Panc1 (cell line): ENCODE data around the gene KCNB1. TPM values are rescaled to one million over a fixed set of nuclear protein-coding genes. Genes with fewer than 3 reads are reported as not detected.

ENCODE experiments used
- ATAC-seq: fragments of 200-7000 bp; cut with Tn5 transposase; 2 replicates; pipeline ENCODE4 v1.9.1; 2020; ENCODE audit warnings: mild to moderate bottlenecking, moderate library complexity
- BruUV-seq: library from RNA; stranded (reverse); fragments of 400-500 nt; replicated peaks from 2 replicates; lab custom pipeline; 2021; lab: Mats Ljungman, UMichigan
- CTCF ChIA-PET: fragments of 300-600 bp; sonication (Branson Sonifier 250); formaldehyde crosslinking; loops from one replicate; lab custom pipeline; 2022; ENCODE audit warnings: antibody characterized with exemption; lab: Charles Lee
- POLR2A ChIA-PET: fragments of 300-600 bp; sonication (Branson Sonifier 250); formaldehyde crosslinking; loops from one replicate; lab custom pipeline; 2022; ENCODE audit warnings: antibody characterized with exemption; lab: Charles Lee
- DNase-seq: peaks from one replicate; pipeline ENCODE4 v3.0.0-alpha.2; 2010; ENCODE audit warnings: low read depth, low spot score
- H3K27ac ChIP-seq: 2 replicates; pipeline ENCODE4 v1.5.1; 2011; ENCODE audit warnings: mild to moderate bottlenecking, low read length, inconsistent platforms
- H3K27me3 ChIP-seq: fragments of 200-500 bp; sonication (Bioruptor generic); 2 replicates; pipeline ENCODE4 v1.6.0; 2014; ENCODE audit warnings: low read length, inconsistent platforms; ENCODE audit not compliant: control insufficient read depth, insufficient read depth
- H3K36me3 ChIP-seq: fragments of 200-500 bp; sonication (Bioruptor generic); 2 replicates; pipeline ENCODE4 v1.5.1; 2014; ENCODE audit warnings: inconsistent platforms, mild to moderate bottlenecking, low read length, moderate library complexity; ENCODE audit not compliant: control insufficient read depth, insufficient read depth
- H3K4me1 ChIP-seq: 2 replicates; pipeline ENCODE4 v1.5.1; 2011; ENCODE audit warnings: inconsistent platforms, mild to moderate bottlenecking, low read length, moderate library complexity; ENCODE audit not compliant: control insufficient read depth, insufficient read depth
- H3K4me3 ChIP-seq, 2 experiments: 2 replicates each; pipeline ENCODE4 v1.5.1; 2011 to 2012; ENCODE audit warnings: low read depth in 2 of 2, low read length in 2 of 2, mild to moderate bottlenecking in 2 of 2, inconsistent platforms in 1 of 2, moderate library complexity in 1 of 2
- H3K9me3 ChIP-seq: fragments of 200-500 bp; sonication (Bioruptor generic); 2 replicates; pipeline ENCODE4 v1.5.1; 2014; ENCODE audit warnings: low read depth, mild to moderate bottlenecking, inconsistent platforms, low read length, moderate library complexity; ENCODE audit not compliant: control insufficient read depth, insufficient read depth
- POLR2AphosphoS5 ChIP-seq: IDR thresholded peaks from 2 replicates; pipeline ENCODE4 v1.6.1; 2012; ENCODE audit warnings: mild to moderate bottlenecking, low read depth, low read length, moderate library complexity
- SIN3A ChIP-seq: IDR thresholded peaks from 2 replicates; pipeline ENCODE4 v1.6.1; 2012; ENCODE audit warnings: low read depth, mild to moderate bottlenecking, low read length, moderate library complexity, borderline replicate concordance; ENCODE audit not compliant: insufficient read depth
- in situ Hi-C: cut with HindIII; loops from 2 replicates; pipeline ENCODE4 v1.10.0; 2016; ENCODE audit warnings: low sequenced_read_pairs, low pct_unique_long_range_greater_than_20kb
- intact Hi-C: fragments of 100-400 bp; cut with micrococcal nuclease; formaldehyde crosslinking; loops from one replicate; pipeline ENCODE4 v1.10.0; 2022; ENCODE audit not compliant: unreplicated experiment
- total RNA-seq: library from RNA; stranded (reverse); gene quantifications from one replicate; pipeline ENCODE4 v1.2.1, GENCODE V29; 2021; ENCODE audit not compliant: unreplicated experiment
- TF ChIP-seq, protein P1 (sequence below): fragments of 450-650 bp; IDR thresholded peaks from 2 replicates; pipeline ENCODE4 v1.5.1; 2017; ENCODE audit warnings: mild to moderate bottlenecking
- TF ChIP-seq, protein P2 (sequence below), 2 experiments: IDR thresholded peaks; 2 replicates each; pipeline ENCODE4 v1.6.1; 2011 to 2012; ENCODE audit warnings: low read depth in 2 of 2, control low read depth in 1 of 2, low read length in 1 of 2, mild to moderate bottlenecking in 1 of 2, moderate library complexity in 1 of 2; ENCODE audit not compliant: insufficient read depth in 1 of 2

KCNB1 gene
- total RNA-seq, 1 experiment from 2014 or later: 11.1 TPM

GRCh38 chr20:49323622-49324238, 158.7 kb downstream of the KCNB1 start:
- ChIA-PET CTCF (no interaction called here), POLR2A (no interaction called here)
- Histone ChIP-seq H3K27ac (no peak overlapping the region), H3K4me1 (no peaks in the 10 kb centered on the region), H3K4me3 (no peak overlapping the region), H3K27me3 (peaks cover 11% of the 10 kb centered on the region), H3K36me3 (no peaks in the 10 kb centered on the region), H3K9me3 (no peaks in the 10 kb centered on the region)
- ATAC-seq (peak; percentile 56), DNase-seq (no peak)
- TF ChIP-seq, protein P1, sequence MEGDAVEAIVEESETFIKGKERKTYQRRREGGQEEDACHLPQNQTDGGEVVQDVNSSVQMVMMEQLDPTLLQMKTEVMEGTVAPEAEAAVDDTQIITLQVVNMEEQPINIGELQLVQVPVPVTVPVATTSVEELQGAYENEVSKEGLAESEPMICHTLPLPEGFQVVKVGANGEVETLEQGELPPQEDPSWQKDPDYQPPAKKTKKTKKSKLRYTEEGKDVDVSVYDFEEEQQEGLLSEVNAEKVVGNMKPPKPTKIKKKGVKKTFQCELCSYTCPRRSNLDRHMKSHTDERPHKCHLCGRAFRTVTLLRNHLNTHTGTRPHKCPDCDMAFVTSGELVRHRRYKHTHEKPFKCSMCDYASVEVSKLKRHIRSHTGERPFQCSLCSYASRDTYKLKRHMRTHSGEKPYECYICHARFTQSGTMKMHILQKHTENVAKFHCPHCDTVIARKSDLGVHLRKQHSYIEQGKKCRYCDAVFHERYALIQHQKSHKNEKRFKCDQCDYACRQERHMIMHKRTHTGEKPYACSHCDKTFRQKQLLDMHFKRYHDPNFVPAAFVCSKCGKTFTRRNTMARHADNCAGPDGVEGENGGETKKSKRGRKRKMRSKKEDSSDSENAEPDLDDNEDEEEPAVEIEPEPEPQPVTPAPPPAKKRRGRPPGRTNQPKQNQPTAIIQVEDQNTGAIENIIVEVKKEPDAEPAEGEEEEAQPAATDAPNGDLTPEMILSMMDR: peak; percentile 47
- TF ChIP-seq, protein P2, sequence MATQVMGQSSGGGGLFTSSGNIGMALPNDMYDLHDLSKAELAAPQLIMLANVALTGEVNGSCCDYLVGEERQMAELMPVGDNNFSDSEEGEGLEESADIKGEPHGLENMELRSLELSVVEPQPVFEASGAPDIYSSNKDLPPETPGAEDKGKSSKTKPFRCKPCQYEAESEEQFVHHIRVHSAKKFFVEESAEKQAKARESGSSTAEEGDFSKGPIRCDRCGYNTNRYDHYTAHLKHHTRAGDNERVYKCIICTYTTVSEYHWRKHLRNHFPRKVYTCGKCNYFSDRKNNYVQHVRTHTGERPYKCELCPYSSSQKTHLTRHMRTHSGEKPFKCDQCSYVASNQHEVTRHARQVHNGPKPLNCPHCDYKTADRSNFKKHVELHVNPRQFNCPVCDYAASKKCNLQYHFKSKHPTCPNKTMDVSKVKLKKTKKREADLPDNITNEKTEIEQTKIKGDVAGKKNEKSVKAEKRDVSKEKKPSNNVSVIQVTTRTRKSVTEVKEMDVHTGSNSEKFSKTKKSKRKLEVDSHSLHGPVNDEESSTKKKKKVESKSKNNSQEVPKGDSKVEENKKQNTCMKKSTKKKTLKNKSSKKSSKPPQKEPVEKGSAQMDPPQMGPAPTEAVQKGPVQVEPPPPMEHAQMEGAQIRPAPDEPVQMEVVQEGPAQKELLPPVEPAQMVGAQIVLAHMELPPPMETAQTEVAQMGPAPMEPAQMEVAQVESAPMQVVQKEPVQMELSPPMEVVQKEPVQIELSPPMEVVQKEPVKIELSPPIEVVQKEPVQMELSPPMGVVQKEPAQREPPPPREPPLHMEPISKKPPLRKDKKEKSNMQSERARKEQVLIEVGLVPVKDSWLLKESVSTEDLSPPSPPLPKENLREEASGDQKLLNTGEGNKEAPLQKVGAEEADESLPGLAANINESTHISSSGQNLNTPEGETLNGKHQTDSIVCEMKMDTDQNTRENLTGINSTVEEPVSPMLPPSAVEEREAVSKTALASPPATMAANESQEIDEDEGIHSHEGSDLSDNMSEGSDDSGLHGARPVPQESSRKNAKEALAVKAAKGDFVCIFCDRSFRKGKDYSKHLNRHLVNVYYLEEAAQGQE (IDR thresholded peaks at IDR 0.05; ENCODE audit: insufficient read depth in 1 of 2, low read depth in 2 of 2, low read length in 1 of 2): no peak
- no peak for TF ChIP-seq POLR2AphosphoS5
- no TSS peak for BruUV-seq
- in situ Hi-C loops: no loop called here
- intact Hi-C loops: no loop called here

DNA sequence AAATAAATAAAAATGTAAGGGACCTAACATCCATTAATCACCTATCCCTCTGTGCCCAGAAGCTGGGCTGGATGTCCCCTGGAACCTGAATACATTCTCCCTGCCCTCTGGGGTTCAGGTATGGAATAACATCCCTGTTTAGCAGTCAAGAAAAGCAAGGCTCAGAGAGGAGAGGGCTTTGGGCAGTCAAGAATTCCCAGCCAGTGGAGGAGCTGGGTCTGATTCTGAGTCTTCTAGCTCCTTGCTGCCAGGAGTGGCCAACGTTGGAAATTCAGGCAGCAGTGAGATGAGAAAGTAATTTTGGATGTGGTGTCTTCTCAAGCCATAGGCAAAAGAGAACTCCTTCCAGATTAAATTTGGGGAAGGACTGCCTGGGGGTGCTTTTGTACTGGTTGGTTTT, 162.0 kb downstream of the KCNB1 start:
- in situ Hi-C loops: no loop called here
- ChIA-PET CTCF (interaction anchor here (0.6 to 1.3 kb wide), 4 partner anchors 9 to 74 kb away, joined by 3 to 8 read pairs (median 4); no protein-coding TSS in a partner anchor), POLR2A (interaction anchor here (0.6 kb wide), 3 partner anchors 31 to 203 kb away, joined by 3 to 8 read pairs (median 4); no protein-coding TSS in a partner anchor)
- Histone ChIP-seq H3K4me1 (no peaks in the 10 kb centered on the region), H3K4me3 (no peak overlapping the region), H3K9me3 (no peaks in the 10 kb centered on the region), H3K27ac (no peak overlapping the region), H3K27me3 (peaks cover 2% of the 10 kb centered on the region; the same call in 1 of the 2 replicates), H3K36me3 (no peaks in the 10 kb centered on the region)
- no TSS peak for BruUV-seq
- intact Hi-C loops: no loop called here
- ATAC-seq (peak; percentile 83), DNase-seq (no peak)
- TF ChIP-seq SIN3A (no peak), POLR2AphosphoS5 (no peak)
- TF ChIP-seq, protein P1: peak; percentile 71
